ENCODE data around the gene ERMAP.

Gene ERMAP

GRCh38 chr1:42847111-42847595 is 30.2 kb downstream of the ERMAP start:
- DNase-seq (ENCODE audit: low read depth): no peak
- H3K4me3 ChIP-seq (ENCODE audit: low read depth, low read length): peak overlapping the region; percentile 92
- no peak for TF ChIP-seq CTCF (IDR thresholded peaks at IDR 0.05; ENCODE audit: insufficient read depth, low read depth, low read length, missing control alignments)

GRCh38 chr1:42847721-42848460 is 31.0 kb downstream of the ERMAP start:
- DNase-seq (ENCODE audit: low read depth): peak; percentile 49
- H3K4me3 ChIP-seq (ENCODE audit: low read depth, low read length): peak overlapping the region; percentile 92
- no peak for TF ChIP-seq CTCF (IDR thresholded peaks at IDR 0.05; ENCODE audit: insufficient read depth, low read depth, low read length, missing control alignments)

GRCh38 chr1:42848823-42849537 is 32.1 kb downstream of the ERMAP start:
- TF ChIP-seq CTCF (IDR thresholded peaks at IDR 0.05; ENCODE audit: insufficient read depth, low read depth, low read length, missing control alignments): no peak
- H3K4me3 ChIP-seq (ENCODE audit: low read depth, low read length): no peak overlapping the region
- no peak for DNase-seq (ENCODE audit: low read depth)

- H3K4me3 ChIP-seq (ENCODE audit: low read depth, low read length): no peak overlapping the region
- TF ChIP-seq CTCF (IDR thresholded peaks at IDR 0.05; ENCODE audit: insufficient read depth, low read depth, low read length, missing control alignments): no peak
- DNase-seq (ENCODE audit: low read depth): no peak
Measured at GRCh38 chr1:42849944-42850343, 33.0 kb downstream of the ERMAP start.

GRCh38 chr1:42851420-42851819 is 34.5 kb downstream of the ERMAP start:
- no peak for DNase-seq (ENCODE audit: low read depth)
- H3K4me3 ChIP-seq (ENCODE audit: low read depth, low read length): no peak overlapping the region
- no peak for TF ChIP-seq CTCF (IDR thresholded peaks at IDR 0.05; ENCODE audit: insufficient read depth, low read depth, low read length, missing control alignments)

- TF ChIP-seq CTCF (IDR thresholded peaks at IDR 0.05; ENCODE audit: insufficient read depth, low read depth, low read length, missing control alignments): no peak
- no peak for DNase-seq (ENCODE audit: low read depth)
Measured at GRCh38 chr1:42851960-42852607, 35.2 kb downstream of the ERMAP start.

More at GRCh38 chr1:42851960-42852607, 35.2 kb downstream of the ERMAP start:
- no peak overlapping the region for H3K4me3 ChIP-seq (ENCODE audit: low read depth, low read length)
